ENCODE measurements around the gene KRTAP5-6. TPM values are rescaled to one million over a fixed set of nuclear protein-coding genes. Genes with fewer than 3 reads are reported as not detected.

KRTAP5-6 gene
- total RNA-seq, 1 donor from 2014 or later = not detected

GRCh38 chr11:1733009-1733715 lies 36.2 kb downstream of the KRTAP5-6 start:
- no peak overlapping the region for H3K27ac Mint-ChIP-seq (ENCODE audit: unreplicated experiment)
- peaks cover 56% of the 10 kb centered on the region for H3K27me3 Mint-ChIP-seq (ENCODE audit: unreplicated experiment)
- TF ChIP-seq CTCF (IDR thresholded peaks at IDR 0.05) = no peak
- no peak for DNase-seq (ENCODE audit: extremely low spot score, unreplicated experiment)
- peaks cover 2% of the 10 kb centered on the region for H3K4me1 Mint-ChIP-seq (ENCODE audit: unreplicated experiment)
- H3K4me3 Mint-ChIP-seq (ENCODE audit: unreplicated experiment) = no peak overlapping the region
- H3K36me3 Mint-ChIP-seq (ENCODE audit: unreplicated experiment) = no peaks in the 10 kb centered on the region
- H3K9me3 Mint-ChIP-seq (ENCODE audit: unreplicated experiment) = peaks cover 10% of the 10 kb centered on the region

GRCh38 chr11:1733716-1734640 lies 37.0 kb downstream of the KRTAP5-6 start:
- H3K4me1 Mint-ChIP-seq (ENCODE audit: unreplicated experiment) = peaks cover 2% of the 10 kb centered on the region
- peaks cover 14% of the 10 kb centered on the region for H3K9me3 Mint-ChIP-seq (ENCODE audit: unreplicated experiment)
- TF ChIP-seq CTCF (IDR thresholded peaks at IDR 0.05) = no peak
- peaks cover 53% of the 10 kb centered on the region for H3K27me3 Mint-ChIP-seq (ENCODE audit: unreplicated experiment)
- H3K36me3 Mint-ChIP-seq (ENCODE audit: unreplicated experiment) = no peaks in the 10 kb centered on the region
- H3K4me3 Mint-ChIP-seq (ENCODE audit: unreplicated experiment) = no peak overlapping the region
- H3K27ac Mint-ChIP-seq (ENCODE audit: unreplicated experiment) = no peak overlapping the region
- DNase-seq (ENCODE audit: extremely low spot score, unreplicated experiment) = no peak

DNA sequence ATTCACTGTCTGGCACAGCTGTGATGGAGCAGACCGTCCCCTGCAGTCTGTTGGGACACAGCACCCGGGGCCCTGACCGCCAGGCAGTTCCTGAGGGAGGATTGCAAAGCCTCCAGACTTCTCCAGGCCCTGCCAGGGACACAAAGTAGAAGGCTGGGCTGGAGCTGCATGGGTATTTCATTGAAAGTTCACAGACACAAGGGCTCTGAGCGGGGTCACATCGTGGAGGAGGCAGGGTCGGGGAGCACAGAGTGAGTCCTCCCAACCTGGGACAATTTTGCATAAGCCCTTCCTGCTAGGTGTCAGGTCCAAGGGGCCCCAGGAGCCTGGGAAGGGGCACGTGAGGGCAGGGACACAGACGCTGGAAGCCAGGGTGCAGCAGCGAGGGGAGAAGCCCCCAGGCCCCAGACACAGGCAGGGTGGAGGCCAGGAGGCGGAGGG lies 37.7 kb downstream of the KRTAP5-6 start:
- Mint-ChIP-seq H3K9me3 (ENCODE audit: unreplicated experiment) (peaks cover 14% of the 10 kb centered on the region), H3K4me1 (ENCODE audit: unreplicated experiment) (peaks cover 2% of the 10 kb centered on the region), H3K36me3 (ENCODE audit: unreplicated experiment) (no peaks in the 10 kb centered on the region), H3K4me3 (ENCODE audit: unreplicated experiment) (no peak overlapping the region), H3K27ac (ENCODE audit: unreplicated experiment) (no peak overlapping the region), H3K27me3 (ENCODE audit: unreplicated experiment) (peaks cover 57% of the 10 kb centered on the region)
- TF ChIP-seq CTCF (IDR thresholded peaks at IDR 0.05) = no peak
- DNase-seq (ENCODE audit: extremely low spot score, unreplicated experiment) = no peak

DNA sequence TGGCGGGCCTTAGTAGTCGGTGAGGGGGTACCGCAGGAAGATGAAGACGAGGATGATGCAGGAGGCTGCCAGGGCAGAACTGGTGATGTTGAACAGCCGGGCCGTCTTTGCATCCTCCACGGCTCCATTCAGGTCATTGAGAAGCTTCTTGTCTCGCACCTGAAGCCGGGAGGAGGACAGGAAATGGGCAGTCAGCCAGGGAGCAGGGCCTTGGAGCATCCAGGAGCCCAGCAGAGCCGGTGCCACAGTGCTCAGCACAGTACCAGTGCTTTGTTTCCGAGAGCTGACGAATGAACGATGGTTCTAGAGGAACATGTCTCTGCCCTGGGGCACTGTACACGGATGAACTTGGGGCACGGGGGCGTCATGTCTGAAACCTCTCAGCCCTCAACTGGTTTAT lies 38.3 kb downstream of the KRTAP5-6 start:
- H3K27ac Mint-ChIP-seq (ENCODE audit: unreplicated experiment) = no peak overlapping the region
- peaks cover 14% of the 10 kb centered on the region for H3K9me3 Mint-ChIP-seq (ENCODE audit: unreplicated experiment)
- H3K36me3 Mint-ChIP-seq (ENCODE audit: unreplicated experiment) = no peaks in the 10 kb centered on the region
- TF ChIP-seq CTCF (IDR thresholded peaks at IDR 0.05) = no peak
- H3K4me3 Mint-ChIP-seq (ENCODE audit: unreplicated experiment) = no peak overlapping the region
- H3K4me1 Mint-ChIP-seq (ENCODE audit: unreplicated experiment) = peaks cover 2% of the 10 kb centered on the region
- DNase-seq (ENCODE audit: extremely low spot score, unreplicated experiment) = no peak
- H3K27me3 Mint-ChIP-seq (ENCODE audit: unreplicated experiment) = peaks cover 52% of the 10 kb centered on the region

DNA sequence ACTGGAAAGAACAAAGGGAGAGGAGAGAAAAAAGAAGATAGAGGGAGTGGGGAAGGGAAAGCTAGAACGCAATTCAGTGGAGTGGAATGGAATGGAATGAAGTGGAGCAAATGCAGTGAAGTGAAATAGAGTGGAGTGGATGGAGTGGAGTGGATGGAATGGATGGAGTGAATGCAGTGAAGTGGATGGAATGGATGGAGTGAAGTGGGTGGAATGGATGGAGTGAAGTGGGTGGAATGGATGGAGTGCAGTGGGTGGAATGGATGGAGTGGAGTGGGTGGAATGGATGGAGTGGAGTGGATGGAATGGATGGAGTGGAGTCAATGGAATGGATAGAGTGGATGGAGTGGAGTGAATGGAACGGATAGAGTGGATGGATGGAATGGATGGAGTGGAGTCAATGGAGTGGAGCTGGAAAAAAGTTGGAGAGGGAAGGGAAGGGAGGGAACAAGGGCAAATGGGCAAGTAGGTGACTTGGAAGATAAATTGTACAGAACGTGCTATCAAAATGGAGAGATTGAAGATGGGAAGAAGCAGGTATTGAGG lies 39.5 kb downstream of the KRTAP5-6 start:
- Mint-ChIP-seq H3K4me1 (ENCODE audit: unreplicated experiment) (peaks cover 2% of the 10 kb centered on the region), H3K36me3 (ENCODE audit: unreplicated experiment) (no peaks in the 10 kb centered on the region)

More for the DNA sequence above, 39.5 kb downstream of the KRTAP5-6 start:
- H3K27me3 Mint-ChIP-seq (ENCODE audit: unreplicated experiment) = peaks cover 49% of the 10 kb centered on the region
- TF ChIP-seq CTCF (IDR thresholded peaks at IDR 0.05) = no peak
- peaks cover 14% of the 10 kb centered on the region for H3K9me3 Mint-ChIP-seq (ENCODE audit: unreplicated experiment)
- H3K4me3 Mint-ChIP-seq (ENCODE audit: unreplicated experiment) = no peak overlapping the region
- no peak overlapping the region for H3K27ac Mint-ChIP-seq (ENCODE audit: unreplicated experiment)
- DNase-seq (ENCODE audit: extremely low spot score, unreplicated experiment) = no peak

All from osteocyte (in vitro differentiated cells).